HEK293 (cell line): ENCODE data around the gene RASGRP1.

ENCODE experiments used
- YY1 ChIP-seq: fragments of 450-650 bp; formaldehyde crosslinking; IDR thresholded peaks from 2 replicates; pipeline ENCODE4 v1.5.1; 2018; ENCODE audit warnings: missing biosample characterization, missing genetic modification characterization
- ZNF146 ChIP-seq: fragments of 450-650 bp; formaldehyde crosslinking; IDR thresholded peaks from 2 replicates; pipeline ENCODE4 v1.5.1; 2016; ENCODE audit warnings: missing biosample characterization, missing genetic modification characterization
- ZNF292 ChIP-seq: fragments of 450-650 bp; formaldehyde crosslinking; IDR thresholded peaks from 2 replicates; pipeline ENCODE4 v1.5.1; 2016; ENCODE audit warnings: low read depth, missing biosample characterization, missing genetic modification characterization, borderline replicate concordance
- ZNF354C ChIP-seq: fragments of 450-650 bp; formaldehyde crosslinking; IDR thresholded peaks from 2 replicates; pipeline ENCODE4 v1.5.1; 2016; ENCODE audit warnings: missing biosample characterization, missing genetic modification characterization, low read depth, borderline replicate concordance
- ZNF501 ChIP-seq: fragments of 450-650 bp; formaldehyde crosslinking; IDR thresholded peaks from 2 replicates; pipeline ENCODE4 v1.5.1; 2016; ENCODE audit warnings: missing biosample characterization, missing genetic modification characterization
- ZNF521 ChIP-seq: fragments of 450-650 bp; formaldehyde crosslinking; IDR thresholded peaks from 2 replicates; pipeline ENCODE4 v1.5.1; 2017; ENCODE audit warnings: missing biosample characterization, mild to moderate bottlenecking, missing genetic modification characterization
- ZNF830 ChIP-seq: fragments of 450-650 bp; IDR thresholded peaks from 2 replicates; pipeline ENCODE4 v1.5.0; 2018; ENCODE audit warnings: missing biosample characterization, missing genetic modification characterization, low read depth, mild to moderate bottlenecking, moderate library complexity
- TF ChIP-seq, protein P1 (sequence below): fragments of 450-650 bp; formaldehyde crosslinking; IDR thresholded peaks from 2 replicates; pipeline ENCODE4 v1.5.1; 2016; ENCODE audit warnings: missing biosample characterization, missing genetic modification characterization
- TF ChIP-seq, protein P2 (sequence below): fragments of 450-650 bp; formaldehyde crosslinking; IDR thresholded peaks from 2 replicates; pipeline ENCODE4 v1.5.1; 2016; ENCODE audit warnings: missing biosample characterization, missing genetic modification characterization
- TF ChIP-seq, protein P3 (sequence below): fragments of 450-650 bp; formaldehyde crosslinking; IDR thresholded peaks from 2 replicates; pipeline ENCODE4 v1.5.1; 2016; ENCODE audit warnings: missing biosample characterization, missing genetic modification characterization
- TF ChIP-seq, protein P4 (sequence below): fragments of 450-650 bp; IDR thresholded peaks from 2 replicates; pipeline ENCODE4 v1.5.1; 2018; ENCODE audit warnings: missing biosample characterization, mild to moderate bottlenecking, missing genetic modification characterization
- TF ChIP-seq, protein P5 (sequence below): fragments of 450-650 bp; formaldehyde crosslinking; IDR thresholded peaks from 2 replicates; pipeline ENCODE4 v1.5.1; 2017; ENCODE audit warnings: missing biosample characterization, missing genetic modification characterization

DNA sequence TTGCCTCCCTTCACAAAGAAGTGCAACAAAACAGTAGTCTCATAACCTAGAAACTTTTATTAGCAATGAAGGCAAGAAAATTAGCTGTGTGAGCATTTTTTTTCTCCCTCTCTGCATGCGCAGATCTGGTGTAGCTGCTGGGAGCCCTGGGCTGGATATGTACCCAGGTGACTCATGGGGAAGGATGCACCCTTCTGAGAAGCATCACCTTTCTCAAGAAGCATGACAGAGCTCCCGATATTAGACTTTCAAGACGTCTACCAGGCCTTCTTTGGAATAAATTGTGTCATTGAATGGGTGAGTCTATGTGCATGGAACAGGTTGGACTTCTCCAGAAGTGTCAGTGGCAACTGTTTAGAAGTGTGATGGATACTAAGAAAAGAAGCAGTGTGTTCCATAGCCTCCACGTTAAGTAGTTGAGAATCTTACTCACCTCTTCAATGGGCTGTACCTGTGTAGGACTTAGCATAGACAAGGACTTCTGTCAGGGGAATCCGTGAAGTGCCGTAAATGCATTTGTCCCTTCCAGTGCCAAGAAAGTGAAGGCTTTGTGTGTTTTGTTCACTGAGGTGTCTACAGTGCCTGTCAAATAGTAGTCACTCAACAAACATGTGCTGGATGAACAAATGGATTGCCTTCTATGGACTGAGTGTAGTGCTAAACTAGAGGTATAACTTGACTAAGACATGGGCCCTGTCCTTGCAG, 47.7 kb upstream of the RASGRP1 start:
- TF ChIP-seq, protein P1, sequence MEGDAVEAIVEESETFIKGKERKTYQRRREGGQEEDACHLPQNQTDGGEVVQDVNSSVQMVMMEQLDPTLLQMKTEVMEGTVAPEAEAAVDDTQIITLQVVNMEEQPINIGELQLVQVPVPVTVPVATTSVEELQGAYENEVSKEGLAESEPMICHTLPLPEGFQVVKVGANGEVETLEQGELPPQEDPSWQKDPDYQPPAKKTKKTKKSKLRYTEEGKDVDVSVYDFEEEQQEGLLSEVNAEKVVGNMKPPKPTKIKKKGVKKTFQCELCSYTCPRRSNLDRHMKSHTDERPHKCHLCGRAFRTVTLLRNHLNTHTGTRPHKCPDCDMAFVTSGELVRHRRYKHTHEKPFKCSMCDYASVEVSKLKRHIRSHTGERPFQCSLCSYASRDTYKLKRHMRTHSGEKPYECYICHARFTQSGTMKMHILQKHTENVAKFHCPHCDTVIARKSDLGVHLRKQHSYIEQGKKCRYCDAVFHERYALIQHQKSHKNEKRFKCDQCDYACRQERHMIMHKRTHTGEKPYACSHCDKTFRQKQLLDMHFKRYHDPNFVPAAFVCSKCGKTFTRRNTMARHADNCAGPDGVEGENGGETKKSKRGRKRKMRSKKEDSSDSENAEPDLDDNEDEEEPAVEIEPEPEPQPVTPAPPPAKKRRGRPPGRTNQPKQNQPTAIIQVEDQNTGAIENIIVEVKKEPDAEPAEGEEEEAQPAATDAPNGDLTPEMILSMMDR, result no peak
- TF ChIP-seq, protein P2, sequence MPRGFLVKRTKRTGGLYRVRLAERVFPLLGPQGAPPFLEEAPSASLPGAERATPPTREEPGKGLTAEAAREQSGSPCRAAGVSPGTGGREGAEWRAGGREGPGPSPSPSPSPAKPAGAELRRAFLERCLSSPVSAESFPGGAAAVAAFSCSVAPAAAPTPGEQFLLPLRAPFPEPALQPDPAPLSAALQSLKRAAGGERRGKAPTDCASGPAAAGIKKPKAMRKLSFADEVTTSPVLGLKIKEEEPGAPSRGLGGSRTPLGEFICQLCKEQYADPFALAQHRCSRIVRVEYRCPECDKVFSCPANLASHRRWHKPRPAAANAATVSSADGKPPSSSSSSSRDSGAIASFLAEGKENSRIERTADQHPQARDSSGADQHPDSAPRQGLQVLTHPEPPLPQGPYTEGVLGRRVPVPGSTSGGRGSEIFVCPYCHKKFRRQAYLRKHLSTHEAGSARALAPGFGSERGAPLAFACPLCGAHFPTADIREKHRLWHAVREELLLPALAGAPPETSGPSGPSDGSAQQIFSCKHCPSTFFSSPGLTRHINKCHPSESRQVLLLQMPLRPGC (tag by site-specific recombination), result no peak
- no peak for TF ChIP-seq ZNF146
- TF ChIP-seq YY1, result no peak
- TF ChIP-seq, protein P3, sequence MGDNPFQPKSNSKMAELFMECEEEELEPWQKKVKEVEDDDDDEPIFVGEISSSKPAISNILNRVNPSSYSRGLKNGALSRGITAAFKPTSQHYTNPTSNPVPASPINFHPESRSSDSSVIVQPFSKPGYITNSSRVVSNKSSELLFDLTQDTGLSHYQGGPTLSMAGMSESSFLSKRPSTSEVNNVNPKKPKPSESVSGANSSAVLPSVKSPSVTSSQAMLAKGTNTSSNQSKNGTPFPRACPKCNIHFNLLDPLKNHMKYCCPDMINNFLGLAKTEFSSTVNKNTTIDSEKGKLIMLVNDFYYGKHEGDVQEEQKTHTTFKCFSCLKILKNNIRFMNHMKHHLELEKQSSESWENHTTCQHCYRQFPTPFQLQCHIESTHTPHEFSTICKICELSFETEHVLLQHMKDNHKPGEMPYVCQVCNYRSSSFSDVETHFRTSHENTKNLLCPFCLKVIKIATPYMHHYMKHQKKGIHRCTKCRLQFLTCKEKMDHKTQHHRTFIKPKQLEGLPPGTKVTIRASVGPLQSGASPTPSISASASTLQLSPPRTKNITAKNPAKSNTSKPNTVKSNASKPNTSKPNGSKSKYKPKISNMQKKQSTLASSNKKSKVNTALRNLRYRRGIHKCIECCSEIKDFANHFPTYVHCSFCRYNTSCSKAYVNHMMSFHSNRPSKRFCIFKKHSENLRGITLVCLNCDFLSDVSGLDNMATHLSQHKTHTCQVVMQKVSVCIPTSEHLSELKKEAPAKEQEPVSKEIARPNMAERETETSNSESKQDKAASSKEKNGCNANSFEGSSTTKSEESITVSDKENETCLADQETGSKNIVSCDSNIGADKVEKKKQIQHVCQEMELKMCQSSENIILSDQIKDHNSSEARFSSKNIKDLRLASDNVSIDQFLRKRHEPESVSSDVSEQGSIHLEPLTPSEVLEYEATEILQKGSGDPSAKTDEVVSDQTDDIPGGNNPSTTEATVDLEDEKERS (tag by site-specific recombination), result no peak
- TF ChIP-seq ZNF501 (tag by site-specific recombination), result no peak
- no peak for TF ChIP-seq ZNF521
- no peak for TF ChIP-seq ZNF354C (tag by site-specific recombination)
- TF ChIP-seq ZNF292 (tag by site-specific recombination), result no peak
- TF ChIP-seq ZNF830 (tag by site-specific recombination), result no peak
- TF ChIP-seq, protein P4, sequence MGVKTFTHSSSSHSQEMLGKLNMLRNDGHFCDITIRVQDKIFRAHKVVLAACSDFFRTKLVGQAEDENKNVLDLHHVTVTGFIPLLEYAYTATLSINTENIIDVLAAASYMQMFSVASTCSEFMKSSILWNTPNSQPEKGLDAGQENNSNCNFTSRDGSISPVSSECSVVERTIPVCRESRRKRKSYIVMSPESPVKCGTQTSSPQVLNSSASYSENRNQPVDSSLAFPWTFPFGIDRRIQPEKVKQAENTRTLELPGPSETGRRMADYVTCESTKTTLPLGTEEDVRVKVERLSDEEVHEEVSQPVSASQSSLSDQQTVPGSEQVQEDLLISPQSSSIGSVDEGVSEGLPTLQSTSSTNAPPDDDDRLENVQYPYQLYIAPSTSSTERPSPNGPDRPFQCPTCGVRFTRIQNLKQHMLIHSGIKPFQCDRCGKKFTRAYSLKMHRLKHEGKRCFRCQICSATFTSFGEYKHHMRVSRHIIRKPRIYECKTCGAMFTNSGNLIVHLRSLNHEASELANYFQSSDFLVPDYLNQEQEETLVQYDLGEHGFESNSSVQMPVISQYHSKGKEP (tag by site-specific recombination), result no peak
- TF ChIP-seq, protein P5, sequence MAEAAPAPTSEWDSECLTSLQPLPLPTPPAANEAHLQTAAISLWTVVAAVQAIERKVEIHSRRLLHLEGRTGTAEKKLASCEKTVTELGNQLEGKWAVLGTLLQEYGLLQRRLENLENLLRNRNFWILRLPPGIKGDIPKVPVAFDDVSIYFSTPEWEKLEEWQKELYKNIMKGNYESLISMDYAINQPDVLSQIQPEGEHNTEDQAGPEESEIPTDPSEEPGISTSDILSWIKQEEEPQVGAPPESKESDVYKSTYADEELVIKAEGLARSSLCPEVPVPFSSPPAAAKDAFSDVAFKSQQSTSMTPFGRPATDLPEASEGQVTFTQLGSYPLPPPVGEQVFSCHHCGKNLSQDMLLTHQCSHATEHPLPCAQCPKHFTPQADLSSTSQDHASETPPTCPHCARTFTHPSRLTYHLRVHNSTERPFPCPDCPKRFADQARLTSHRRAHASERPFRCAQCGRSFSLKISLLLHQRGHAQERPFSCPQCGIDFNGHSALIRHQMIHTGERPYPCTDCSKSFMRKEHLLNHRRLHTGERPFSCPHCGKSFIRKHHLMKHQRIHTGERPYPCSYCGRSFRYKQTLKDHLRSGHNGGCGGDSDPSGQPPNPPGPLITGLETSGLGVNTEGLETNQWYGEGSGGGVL (tag by site-specific recombination), result no peak
